ENCODE measurements around the gene LAMA3. TPM values are rescaled to one million over a fixed set of nuclear protein-coding genes. Genes with fewer than 3 reads are reported as not detected.

The LAMA3 gene
- total RNA-seq, 1 donor from 2014 or later: 8.4 TPM

DNA sequence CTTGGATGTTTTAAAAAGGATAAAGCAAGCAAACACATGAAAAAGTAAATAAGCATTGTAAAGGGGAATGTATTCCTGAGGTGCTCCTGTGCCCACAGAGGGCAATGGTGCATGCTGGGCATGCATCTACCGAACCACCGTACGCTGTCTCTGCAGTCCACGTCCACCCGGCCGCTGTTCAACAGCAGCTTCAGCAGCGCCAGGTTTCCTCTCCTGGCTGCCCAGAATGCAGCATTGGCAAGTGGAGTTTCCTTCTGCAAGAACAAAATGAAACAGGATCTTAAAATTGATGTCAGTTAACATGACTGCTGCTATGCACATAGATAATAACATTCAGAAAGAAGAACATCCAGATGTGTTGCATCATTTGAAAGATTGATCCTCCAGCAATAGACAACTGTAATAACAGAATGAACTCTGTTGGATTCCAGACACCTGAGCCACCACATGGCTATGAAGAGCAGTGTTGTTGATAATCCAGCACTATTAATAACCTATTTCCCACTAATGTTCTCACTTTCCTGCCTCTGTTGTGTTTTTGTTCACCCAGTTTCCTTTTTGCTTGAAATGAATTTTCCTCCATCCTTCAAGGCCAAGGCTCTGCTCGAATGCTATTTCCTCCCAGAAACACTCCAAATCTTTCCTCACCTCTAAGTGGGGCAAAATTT, 40.2 kb upstream of the LAMA3 start:
- Histone ChIP-seq H3K9me3 (ENCODE audit: control insufficient read depth in 3 of 3, low read length in 3 of 3) (no peaks in the 10 kb centered on the region), H3K36me3 (ENCODE audit: control insufficient read depth in 3 of 3, insufficient read depth in 3 of 3, low read length in 3 of 3) (no peaks in the 10 kb centered on the region), H3K27me3 (ENCODE audit: control insufficient read depth in 3 of 3, insufficient read depth in 3 of 3, low read length in 3 of 3) (peaks cover 0 to 2% (median 0%) of the 10 kb centered on the region in 3 donors), H3K9ac (ENCODE audit: low read depth in 1 of 3, low read length in 3 of 3) (no peak overlapping the region), H3K27ac (ENCODE audit: low read depth, low read length) (peak overlapping the region; percentile 36), H3K4me3 (ENCODE audit: low read length in 3 of 3) (no peak overlapping the region), H3K4me1 (ENCODE audit: control insufficient read depth in 3 of 3, insufficient read depth in 3 of 3, low read length in 3 of 3) (peaks cover 0 to 10% (median 3%) of the 10 kb centered on the region in 3 donors)

- no peak overlapping the region for H3K27ac ChIP-seq (ENCODE audit: low read depth, low read length)
- no peaks in the 10 kb centered on the region for H3K36me3 ChIP-seq (ENCODE audit: control insufficient read depth in 3 of 3, insufficient read depth in 3 of 3, low read length in 3 of 3)
- peaks cover 0 to 10% (median 3%) of the 10 kb centered on the region in 3 donors for H3K4me1 ChIP-seq (ENCODE audit: control insufficient read depth in 3 of 3, insufficient read depth in 3 of 3, low read length in 3 of 3)
- no peak overlapping the region for H3K4me3 ChIP-seq (ENCODE audit: low read length in 3 of 3)
- H3K27me3 ChIP-seq (ENCODE audit: control insufficient read depth in 3 of 3, insufficient read depth in 3 of 3, low read length in 3 of 3): no peaks in the 10 kb centered on the region
- H3K9me3 ChIP-seq (ENCODE audit: control insufficient read depth in 3 of 3, low read length in 3 of 3): no peaks in the 10 kb centered on the region
- H3K9ac ChIP-seq (ENCODE audit: low read depth in 1 of 3, low read length in 3 of 3): no peak overlapping the region
These were observed 38.0 kb upstream of the LAMA3 start for GRCh38 chr18:23650968-23651927.

DNA sequence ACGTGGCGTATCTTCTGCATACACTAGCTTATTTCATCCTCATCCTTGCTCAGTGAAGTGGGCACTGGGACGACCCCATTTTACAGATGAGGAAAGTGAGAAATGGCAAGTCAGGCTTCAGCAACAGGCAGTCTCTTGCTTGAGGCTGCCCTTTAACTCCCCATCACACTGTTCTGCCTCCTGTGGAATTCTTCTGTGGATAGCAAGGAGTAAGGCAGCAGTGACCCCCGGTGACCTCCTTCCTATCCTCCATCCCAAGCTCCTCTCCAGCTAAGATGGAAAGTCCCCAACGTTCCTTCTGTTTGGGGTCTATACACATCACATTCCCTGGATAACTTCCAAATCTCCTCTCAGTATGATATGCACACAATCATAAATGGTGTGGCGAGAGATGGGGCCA, 37.0 kb upstream of the LAMA3 start:
- peaks cover 0 to 3% (median 0%) of the 10 kb centered on the region in 3 donors for H3K27me3 ChIP-seq (ENCODE audit: control insufficient read depth in 3 of 3, insufficient read depth in 3 of 3, low read length in 3 of 3)
- no peaks in the 10 kb centered on the region for H3K9me3 ChIP-seq (ENCODE audit: control insufficient read depth in 3 of 3, low read length in 3 of 3)
- H3K4me3 ChIP-seq (ENCODE audit: low read length in 3 of 3): no peak overlapping the region
- peaks cover 0 to 10% (median 3%) of the 10 kb centered on the region in 3 donors for H3K4me1 ChIP-seq (ENCODE audit: control insufficient read depth in 3 of 3, insufficient read depth in 3 of 3, low read length in 3 of 3)
- no peak overlapping the region for H3K27ac ChIP-seq (ENCODE audit: low read depth, low read length)
- no peaks in the 10 kb centered on the region for H3K36me3 ChIP-seq (ENCODE audit: control insufficient read depth in 3 of 3, insufficient read depth in 3 of 3, low read length in 3 of 3)
- no peak overlapping the region for H3K9ac ChIP-seq (ENCODE audit: low read depth in 1 of 3, low read length in 3 of 3)

GRCh38 chr18:23658285-23658684, 31.0 kb upstream of the LAMA3 start:
- no peaks in the 10 kb centered on the region for H3K36me3 ChIP-seq (ENCODE audit: control insufficient read depth in 3 of 3, insufficient read depth in 3 of 3, low read length in 3 of 3)
- H3K9me3 ChIP-seq (ENCODE audit: control insufficient read depth in 3 of 3, low read length in 3 of 3): no peaks in the 10 kb centered on the region

DNA sequence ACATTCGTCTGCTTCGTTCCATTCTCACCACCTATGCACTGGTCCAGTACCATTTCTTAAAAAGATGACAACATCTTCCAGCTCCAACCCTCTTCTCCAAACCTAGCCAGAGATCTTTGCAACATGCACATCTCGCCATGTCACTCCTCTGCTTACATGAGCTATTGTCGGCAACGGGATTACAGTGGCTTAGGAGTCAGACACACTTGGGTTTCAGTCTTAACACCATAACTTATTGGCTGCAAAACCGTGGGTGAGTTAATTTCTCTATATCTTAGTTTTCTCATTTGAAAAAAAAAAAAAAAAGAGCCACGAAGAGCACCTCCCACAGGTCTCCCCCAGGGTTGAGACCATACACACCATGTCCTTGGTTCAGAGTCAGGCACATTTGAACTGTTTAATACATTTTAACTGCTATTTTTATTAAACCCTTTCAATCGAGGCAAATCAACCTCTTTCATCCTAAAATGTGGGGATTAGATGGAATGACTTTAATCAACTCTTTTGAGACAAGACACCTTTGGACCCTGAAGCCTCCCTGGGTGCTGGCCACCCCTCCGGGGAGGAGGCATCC, 27.4 kb upstream of the LAMA3 start:
- H3K27ac ChIP-seq (ENCODE audit: low read depth, low read length): no peak overlapping the region

More at GRCh38 chr18:23658285-23658684, 31.0 kb upstream of the LAMA3 start:
- Histone ChIP-seq H3K27me3 (ENCODE audit: control insufficient read depth in 3 of 3, insufficient read depth in 3 of 3, low read length in 3 of 3) (peaks cover 16 to 23% (median 18%) of the 10 kb centered on the region in 3 donors), H3K4me3 (ENCODE audit: low read length in 3 of 3) (no peak overlapping the region), H3K9ac (ENCODE audit: low read depth in 1 of 3, low read length in 3 of 3) (no peak overlapping the region), H3K27ac (ENCODE audit: low read depth, low read length) (no peak overlapping the region), H3K4me1 (ENCODE audit: control insufficient read depth in 3 of 3, insufficient read depth in 3 of 3, low read length in 3 of 3) (peaks cover 4 to 8% (median 5%) of the 10 kb centered on the region in 3 donors)

DNA sequence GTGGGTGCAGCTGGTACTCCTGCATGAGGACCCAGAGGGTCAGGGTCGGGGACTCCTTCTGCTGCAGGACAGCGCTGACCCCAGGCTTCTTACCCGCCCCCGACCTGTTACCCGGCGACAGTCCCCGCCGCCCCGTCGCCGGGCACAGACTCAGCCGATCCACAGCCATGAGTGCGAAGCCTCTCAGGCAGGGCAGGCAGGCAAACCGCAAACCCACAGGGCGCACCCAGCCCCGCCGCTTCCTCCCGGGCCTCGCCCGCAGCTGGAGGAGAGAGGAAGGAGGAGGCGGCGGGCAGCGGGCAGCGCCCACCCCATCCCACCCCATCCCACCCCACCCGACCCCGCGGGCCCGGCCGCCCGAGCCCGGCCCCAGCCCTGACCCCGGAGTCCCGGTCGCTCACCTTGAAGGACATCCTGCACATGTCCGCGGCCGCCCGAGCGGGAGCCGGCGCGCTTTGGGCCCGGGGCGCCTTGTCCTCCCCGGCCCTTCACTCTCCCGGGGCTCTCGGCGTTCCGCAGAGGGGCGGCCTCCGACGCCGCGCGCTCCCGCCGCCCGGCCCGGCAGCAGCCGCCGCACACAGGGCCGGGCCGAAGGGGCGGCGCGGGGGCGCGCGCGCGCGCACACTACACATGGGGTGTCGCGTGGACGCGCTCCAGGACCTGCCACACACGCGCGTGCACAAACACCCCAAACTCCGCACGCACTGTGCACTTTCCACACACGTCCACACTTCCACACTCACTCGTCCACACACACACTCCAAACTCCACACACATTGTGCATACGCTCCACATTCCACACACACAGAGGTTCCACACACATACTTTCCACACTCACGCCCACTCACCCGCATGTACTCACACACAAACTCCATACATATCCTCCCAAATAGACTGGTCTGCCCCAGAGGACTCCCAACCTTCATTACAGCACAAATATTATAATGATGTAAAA, 26.7 kb upstream of the LAMA3 start, which contains the start of gene ANKRD29:
Gene ANKRD29 (minus strand): TSS at position 603 of the 955 bp plus-strand sequence. CDS start 181 bp downstream, at position 422.
- Histone ChIP-seq H3K9ac (ENCODE audit: low read depth in 1 of 3, low read length in 3 of 3) (peak within 1 kb of the TSS in 1 of 3 donors; percentile 55), H3K4me3 (ENCODE audit: low read length in 3 of 3) (peak within 1 kb of the TSS; percentile 66 to 74 (median 67)), H3K27me3 (ENCODE audit: control insufficient read depth in 3 of 3, insufficient read depth in 3 of 3, low read length in 3 of 3) (peaks cover 18 to 28% (median 20%) of the 10 kb centered on the region in 3 donors), H3K36me3 (ENCODE audit: control insufficient read depth in 3 of 3, insufficient read depth in 3 of 3, low read length in 3 of 3) (no peaks in the 10 kb centered on the region), H3K27ac (ENCODE audit: low read depth, low read length) (no peak within 1 kb of the TSS), H3K9me3 (ENCODE audit: control insufficient read depth in 3 of 3, low read length in 3 of 3) (no peaks in the 10 kb centered on the region), H3K4me1 (ENCODE audit: control insufficient read depth in 3 of 3, insufficient read depth in 3 of 3, low read length in 3 of 3) (peaks cover 4 to 8% (median 5%) of the 10 kb centered on the region in 3 donors)

More for the DNA sequence above, 27.4 kb upstream of the LAMA3 start:
- Histone ChIP-seq H3K9me3 (ENCODE audit: control insufficient read depth in 3 of 3, low read length in 3 of 3) (no peaks in the 10 kb centered on the region), H3K9ac (ENCODE audit: low read depth in 1 of 3, low read length in 3 of 3) (peak overlapping the region in 1 of 3 donors; percentile 54), H3K4me3 (ENCODE audit: low read length in 3 of 3) (peak overlapping the region; percentile 40 to 66 (median 58)), H3K4me1 (ENCODE audit: control insufficient read depth in 3 of 3, insufficient read depth in 3 of 3, low read length in 3 of 3) (peaks cover 4 to 8% (median 5%) of the 10 kb centered on the region in 3 donors), H3K36me3 (ENCODE audit: control insufficient read depth in 3 of 3, insufficient read depth in 3 of 3, low read length in 3 of 3) (no peaks in the 10 kb centered on the region), H3K27me3 (ENCODE audit: control insufficient read depth in 3 of 3, insufficient read depth in 3 of 3, low read length in 3 of 3) (peaks cover 18 to 28% (median 19%) of the 10 kb centered on the region in 3 donors)

GRCh38 chr18:23664674-23665073, 24.6 kb upstream of the LAMA3 start:
- no peaks in the 10 kb centered on the region for H3K36me3 ChIP-seq (ENCODE audit: control insufficient read depth in 3 of 3, insufficient read depth in 3 of 3, low read length in 3 of 3)
- no peak overlapping the region for H3K27ac ChIP-seq (ENCODE audit: low read depth, low read length)
- H3K27me3 ChIP-seq (ENCODE audit: control insufficient read depth in 3 of 3, insufficient read depth in 3 of 3, low read length in 3 of 3): peaks cover 18 to 28% (median 20%) of the 10 kb centered on the region in 3 donors
- H3K4me1 ChIP-seq (ENCODE audit: control insufficient read depth in 3 of 3, insufficient read depth in 3 of 3, low read length in 3 of 3): peaks cover 5 to 8% (median 8%) of the 10 kb centered on the region in 3 donors
- no peak overlapping the region for H3K4me3 ChIP-seq (ENCODE audit: low read length in 3 of 3)
- H3K9ac ChIP-seq (ENCODE audit: low read depth in 1 of 3, low read length in 3 of 3): no peak overlapping the region
- no peaks in the 10 kb centered on the region for H3K9me3 ChIP-seq (ENCODE audit: control insufficient read depth in 3 of 3, low read length in 3 of 3)

DNA sequence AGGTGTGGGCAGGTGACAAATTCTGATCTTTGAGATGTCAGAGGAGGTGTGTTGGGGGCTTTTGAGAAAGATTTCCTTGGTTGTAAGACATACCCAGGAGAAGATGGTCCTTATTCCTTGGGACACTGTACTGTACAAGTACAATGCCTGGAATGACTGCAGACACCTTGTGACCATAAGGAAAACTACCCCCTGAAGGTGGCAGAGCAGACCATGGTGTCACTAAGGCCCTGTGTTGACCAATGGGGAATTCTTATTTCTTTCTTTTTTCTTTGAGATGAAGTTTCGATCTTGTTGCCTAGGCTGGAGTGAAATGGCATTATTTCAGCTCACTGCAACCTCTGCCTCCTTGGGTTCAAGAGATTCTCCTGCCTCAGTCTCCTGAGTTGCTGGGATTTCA, 22.1 kb upstream of the LAMA3 start:
- peaks cover 6 to 8% (median 8%) of the 10 kb centered on the region in 3 donors for H3K4me1 ChIP-seq (ENCODE audit: control insufficient read depth in 3 of 3, insufficient read depth in 3 of 3, low read length in 3 of 3)

DNA sequence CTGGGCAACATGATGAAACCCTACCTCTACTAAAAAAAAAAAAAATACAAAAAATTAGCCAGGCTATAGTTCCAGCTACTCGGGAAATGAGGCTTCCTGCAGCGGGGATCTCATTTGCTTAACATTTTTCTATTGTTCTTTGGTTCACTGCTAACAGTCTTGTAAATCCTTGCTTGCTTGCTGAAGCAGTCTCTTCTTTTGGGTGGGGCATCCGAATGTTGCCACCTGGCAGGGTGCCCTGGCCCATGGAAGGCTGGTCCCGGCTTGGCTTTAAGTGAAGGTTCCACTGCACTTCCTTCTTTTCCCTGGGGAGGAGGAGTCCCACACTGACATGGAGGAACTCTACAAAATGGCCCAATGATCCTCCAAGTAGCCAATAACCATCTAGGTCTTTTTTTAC, 20.5 kb upstream of the LAMA3 start:
- H3K27ac ChIP-seq (ENCODE audit: low read depth, low read length): no peak overlapping the region
- H3K4me1 ChIP-seq (ENCODE audit: control insufficient read depth in 3 of 3, insufficient read depth in 3 of 3, low read length in 3 of 3): peaks cover 2 to 4% (median 3%) of the 10 kb centered on the region in 3 donors
- no peaks in the 10 kb centered on the region for H3K9me3 ChIP-seq (ENCODE audit: control insufficient read depth in 3 of 3, low read length in 3 of 3)
- no peaks in the 10 kb centered on the region for H3K36me3 ChIP-seq (ENCODE audit: control insufficient read depth in 3 of 3, insufficient read depth in 3 of 3, low read length in 3 of 3)
- peaks cover 0 to 5% (median 5%) of the 10 kb centered on the region in 3 donors for H3K27me3 ChIP-seq (ENCODE audit: control insufficient read depth in 3 of 3, insufficient read depth in 3 of 3, low read length in 3 of 3)
- no peak overlapping the region for H3K4me3 ChIP-seq (ENCODE audit: low read length in 3 of 3)
- no peak overlapping the region for H3K9ac ChIP-seq (ENCODE audit: low read depth in 1 of 3, low read length in 3 of 3)

More for the DNA sequence above, 22.1 kb upstream of the LAMA3 start:
- no peak overlapping the region for H3K9ac ChIP-seq (ENCODE audit: low read depth in 1 of 3, low read length in 3 of 3)
- no peak overlapping the region for H3K27ac ChIP-seq (ENCODE audit: low read depth, low read length)
- no peaks in the 10 kb centered on the region for H3K9me3 ChIP-seq (ENCODE audit: control insufficient read depth in 3 of 3, low read length in 3 of 3)
- H3K27me3 ChIP-seq (ENCODE audit: control insufficient read depth in 3 of 3, insufficient read depth in 3 of 3, low read length in 3 of 3): peaks cover 7 to 11% (median 10%) of the 10 kb centered on the region in 3 donors
- no peak overlapping the region for H3K4me3 ChIP-seq (ENCODE audit: low read length in 3 of 3)
- H3K36me3 ChIP-seq (ENCODE audit: control insufficient read depth in 3 of 3, insufficient read depth in 3 of 3, low read length in 3 of 3): no peaks in the 10 kb centered on the region

Data from skeletal muscle tissue (tissue), 4 donors.